Activated naive CD4-positive, alpha-beta T cell treated with anti-CD3 and anti-CD28 coated beads, Interleukin-2, amount 10 ng/mL, durations not matched to agents 7 days and 5 days (primary cell): ENCODE data around the gene PCDH9.
"Not testable (repeated sequence)": the region's sequence is repeated elsewhere in the genome, so short reads cannot be mapped to it uniquely, and the experiment has no call there.

Experiments
- CTCF ChIA-PET: fragments of 350-600 bp; sonication (Branson Sonifier 250); formaldehyde crosslinking; loops from one replicate; lab custom pipeline; 2021; ENCODE audit warnings: antibody characterized with exemption; lab: Charles Lee
- DNase-seq: peaks from one replicate; pipeline ENCODE4 v3.0.0-alpha.2; 2020
- H3K27ac Mint-ChIP-seq: one replicate; pipeline ENCODE4 v1.8.0; 2021; ENCODE audit warnings: mild to moderate bottlenecking, moderate library complexity, mixed read lengths
- H3K27me3 Mint-ChIP-seq: one replicate; pipeline ENCODE4 v1.8.0; 2021; ENCODE audit warnings: mild to moderate bottlenecking, mixed read lengths
- H3K36me3 Mint-ChIP-seq: one replicate; pipeline ENCODE4 v1.8.0; 2021; ENCODE audit warnings: mixed read lengths
- H3K4me1 Mint-ChIP-seq: one replicate; pipeline ENCODE4 v1.8.0; 2021; ENCODE audit warnings: mixed read lengths
- H3K4me3 Mint-ChIP-seq: one replicate; pipeline ENCODE4 v1.8.0; 2021; ENCODE audit warnings: mild to moderate bottlenecking, moderate library complexity, mixed read lengths
- H3K9me3 Mint-ChIP-seq: one replicate; pipeline ENCODE4 v1.8.0; 2021; ENCODE audit warnings: mixed read lengths

PCDH9 gene

DNA sequence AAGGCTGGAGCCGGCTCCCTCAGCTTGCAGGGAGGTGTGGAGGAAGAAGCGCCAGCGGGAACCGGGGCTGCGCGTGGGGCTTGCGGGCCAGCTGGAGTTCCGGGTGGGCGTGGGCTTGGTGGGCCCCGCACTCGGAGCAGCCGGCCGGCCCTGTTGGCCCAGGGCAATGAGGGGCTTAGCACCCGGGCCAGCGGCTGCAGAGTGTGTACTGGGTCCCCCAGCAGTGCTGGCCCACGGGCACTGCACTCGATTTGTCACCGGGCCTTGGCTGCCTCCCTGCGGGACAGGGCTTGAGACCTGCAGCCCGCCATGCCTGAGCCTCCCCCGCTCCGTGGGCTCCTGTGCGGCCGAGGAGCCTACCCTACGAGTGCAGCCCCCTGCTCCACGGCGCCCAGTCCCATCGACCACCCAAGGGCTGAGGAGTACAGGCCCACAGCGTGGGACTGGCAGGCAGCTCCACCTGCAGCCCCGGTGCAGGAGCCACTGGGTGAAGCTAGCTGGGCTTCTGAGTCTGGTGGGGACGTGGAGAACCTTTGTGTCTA is 608.2 kb downstream of the PCDH9 start:
- H3K4me1 Mint-ChIP-seq, H3K4me3 Mint-ChIP-seq, H3K36me3 Mint-ChIP-seq, H3K27me3 Mint-ChIP-seq, DNase-seq, CTCF ChIA-PET, H3K27ac Mint-ChIP-seq, H3K9me3 Mint-ChIP-seq: not testable (repeated sequence)

- Mint-ChIP-seq H3K4me1 (no peaks in the 10 kb centered on the region), H3K36me3 (no peaks in the 10 kb centered on the region), H3K27me3 (no peaks in the 10 kb centered on the region), H3K27ac (no peak overlapping the region), H3K4me3 (no peak overlapping the region), H3K9me3 (peaks cover 5% of the 10 kb centered on the region)
- CTCF ChIA-PET = interaction anchor here (0.6 kb wide), 1 partner anchor 19 kb away, joined by 3 read pairs; no protein-coding TSS in a partner anchor
- no peak for DNase-seq
These were observed 611.4 kb downstream of the PCDH9 start for GRCh38 chr13:66618702-66619101.

GRCh38 chr13:66617786-66618185 is 612.4 kb downstream of the PCDH9 start:
- no peaks in the 10 kb centered on the region for H3K36me3 Mint-ChIP-seq
- CTCF ChIA-PET = no interaction called here
- H3K4me1 Mint-ChIP-seq = no peaks in the 10 kb centered on the region

DNA sequence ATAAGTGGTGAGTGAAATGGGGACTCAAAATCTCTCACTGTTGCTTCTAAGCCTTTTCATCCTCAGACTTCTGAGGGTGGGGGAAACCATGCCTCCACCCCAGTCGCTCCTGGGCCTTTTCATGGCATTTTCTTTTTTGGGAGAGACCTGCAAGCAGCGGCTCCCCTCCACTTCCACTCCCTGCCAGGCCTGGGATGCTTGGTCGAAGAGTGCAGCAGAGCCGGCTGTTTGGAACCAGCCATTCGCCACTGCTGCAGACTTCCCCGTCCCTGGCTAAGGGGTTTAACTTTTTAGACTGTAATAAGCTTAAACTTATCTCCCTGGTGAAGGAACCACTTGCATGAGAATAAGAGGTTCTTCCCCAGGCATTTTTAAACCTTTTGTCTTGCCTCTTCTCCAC is 617.2 kb downstream of the PCDH9 start:
- Mint-ChIP-seq H3K9me3 (no peaks in the 10 kb centered on the region), H3K4me1 (no peaks in the 10 kb centered on the region), H3K36me3 (no peaks in the 10 kb centered on the region), H3K27me3 (no peaks in the 10 kb centered on the region), H3K27ac (no peak overlapping the region), H3K4me3 (no peak overlapping the region)
- CTCF ChIA-PET = no interaction called here
- DNase-seq = no peak

More at GRCh38 chr13:66617786-66618185, 612.4 kb downstream of the PCDH9 start:
- Mint-ChIP-seq H3K9me3 (peaks cover 3% of the 10 kb centered on the region), H3K27ac (no peak overlapping the region), H3K4me3 (no peak overlapping the region), H3K27me3 (no peaks in the 10 kb centered on the region)
- no peak for DNase-seq

GRCh38 chr13:66586489-66586888 is 643.6 kb downstream of the PCDH9 start:
- Mint-ChIP-seq H3K4me1 (no peaks in the 10 kb centered on the region), H3K27ac (no peak overlapping the region), H3K4me3 (no peak overlapping the region), H3K9me3 (no peaks in the 10 kb centered on the region), H3K36me3 (no peaks in the 10 kb centered on the region), H3K27me3 (no peaks in the 10 kb centered on the region)
- CTCF ChIA-PET = no interaction called here
- DNase-seq = no peak

DNA sequence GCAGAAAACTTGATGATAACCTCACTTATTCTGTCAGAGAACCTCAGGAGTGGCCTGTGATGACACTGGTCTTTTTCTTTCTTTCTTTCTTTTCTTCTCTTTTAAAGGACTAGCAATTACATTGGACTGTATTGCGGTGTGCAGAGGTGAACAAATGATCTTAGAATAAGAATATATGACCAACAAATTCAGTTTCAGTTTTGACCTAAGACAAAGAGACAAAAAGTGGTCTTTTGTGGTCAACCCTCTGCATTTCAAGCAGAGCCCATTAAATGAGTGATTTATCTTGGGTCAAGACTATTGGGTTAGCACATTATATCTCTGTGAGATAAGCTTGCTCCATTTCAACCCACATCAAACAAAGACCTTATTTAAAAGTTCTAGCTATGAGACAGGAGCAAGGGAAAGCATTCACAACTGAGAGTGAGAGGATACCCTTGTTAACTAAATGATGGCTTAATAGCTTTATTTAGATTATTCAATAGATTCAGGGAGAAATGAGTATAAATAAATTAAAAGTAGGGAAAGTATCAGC is 644.4 kb downstream of the PCDH9 start:
- H3K36me3 Mint-ChIP-seq = no peaks in the 10 kb centered on the region
- no peaks in the 10 kb centered on the region for H3K27me3 Mint-ChIP-seq

GRCh38 chr13:66581675-66582074 is 648.5 kb downstream of the PCDH9 start:
- DNase-seq = no peak
- Mint-ChIP-seq H3K4me1 (no peaks in the 10 kb centered on the region), H3K9me3 (no peaks in the 10 kb centered on the region), H3K36me3 (no peaks in the 10 kb centered on the region), H3K27ac (no peak overlapping the region), H3K27me3 (no peaks in the 10 kb centered on the region), H3K4me3 (no peak overlapping the region)
- CTCF ChIA-PET = no interaction called here

More for the DNA sequence above, 644.4 kb downstream of the PCDH9 start:
- Mint-ChIP-seq H3K4me1 (no peaks in the 10 kb centered on the region), H3K27ac (no peak overlapping the region), H3K9me3 (no peaks in the 10 kb centered on the region), H3K4me3 (no peak overlapping the region)
- CTCF ChIA-PET = no interaction called here
- no peak for DNase-seq

GRCh38 chr13:66578305-66578704 is 651.8 kb downstream of the PCDH9 start:
- H3K36me3 Mint-ChIP-seq = no peaks in the 10 kb centered on the region
- no peaks in the 10 kb centered on the region for H3K4me1 Mint-ChIP-seq
- no peak for DNase-seq
- H3K9me3 Mint-ChIP-seq = no peaks in the 10 kb centered on the region
- H3K27ac Mint-ChIP-seq = no peak overlapping the region
- H3K27me3 Mint-ChIP-seq = no peaks in the 10 kb centered on the region
- CTCF ChIA-PET = no interaction called here
- no peak overlapping the region for H3K4me3 Mint-ChIP-seq

- Mint-ChIP-seq H3K36me3 (no peaks in the 10 kb centered on the region), H3K4me3 (no peak overlapping the region), H3K27me3 (no peaks in the 10 kb centered on the region), H3K9me3 (no peaks in the 10 kb centered on the region), H3K4me1 (no peaks in the 10 kb centered on the region), H3K27ac (no peak overlapping the region)
- CTCF ChIA-PET = no interaction called here
- DNase-seq = no peak
These were observed 652.8 kb downstream of the PCDH9 start for GRCh38 chr13:66577358-66577757.

GRCh38 chr13:66576381-66576780 is 653.8 kb downstream of the PCDH9 start:
- H3K27ac Mint-ChIP-seq = no peak overlapping the region
- H3K9me3 Mint-ChIP-seq = no peaks in the 10 kb centered on the region
- H3K4me1 Mint-ChIP-seq = no peaks in the 10 kb centered on the region
- no peak overlapping the region for H3K4me3 Mint-ChIP-seq
- no peaks in the 10 kb centered on the region for H3K36me3 Mint-ChIP-seq
- CTCF ChIA-PET = no interaction called here
- no peaks in the 10 kb centered on the region for H3K27me3 Mint-ChIP-seq
- no peak for DNase-seq

DNA sequence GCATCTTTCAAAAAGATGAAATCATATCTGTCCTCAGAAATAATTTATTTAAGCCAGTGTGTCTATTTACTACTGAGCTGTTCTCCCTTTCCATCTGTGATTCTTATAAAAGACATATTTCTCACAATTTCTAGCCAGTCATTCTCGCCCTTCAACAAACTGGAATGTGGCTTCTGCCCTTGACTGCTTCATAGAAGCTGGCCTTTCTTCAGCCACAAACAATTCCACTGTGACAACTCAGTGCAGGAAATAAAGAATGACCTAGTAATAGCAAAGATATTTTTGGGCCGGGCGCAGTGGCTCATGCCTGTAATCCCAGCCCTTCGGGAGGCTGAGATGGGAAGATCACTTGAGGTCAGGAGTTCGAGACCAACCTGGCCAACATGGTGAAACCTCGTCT is 655.5 kb downstream of the PCDH9 start:
- Mint-ChIP-seq H3K9me3 (no peaks in the 10 kb centered on the region), H3K27me3 (no peaks in the 10 kb centered on the region), H3K4me1 (no peaks in the 10 kb centered on the region), H3K27ac (no peak overlapping the region), H3K4me3 (no peak overlapping the region), H3K36me3 (no peaks in the 10 kb centered on the region)
- CTCF ChIA-PET = no interaction called here
- DNase-seq = no peak

DNA sequence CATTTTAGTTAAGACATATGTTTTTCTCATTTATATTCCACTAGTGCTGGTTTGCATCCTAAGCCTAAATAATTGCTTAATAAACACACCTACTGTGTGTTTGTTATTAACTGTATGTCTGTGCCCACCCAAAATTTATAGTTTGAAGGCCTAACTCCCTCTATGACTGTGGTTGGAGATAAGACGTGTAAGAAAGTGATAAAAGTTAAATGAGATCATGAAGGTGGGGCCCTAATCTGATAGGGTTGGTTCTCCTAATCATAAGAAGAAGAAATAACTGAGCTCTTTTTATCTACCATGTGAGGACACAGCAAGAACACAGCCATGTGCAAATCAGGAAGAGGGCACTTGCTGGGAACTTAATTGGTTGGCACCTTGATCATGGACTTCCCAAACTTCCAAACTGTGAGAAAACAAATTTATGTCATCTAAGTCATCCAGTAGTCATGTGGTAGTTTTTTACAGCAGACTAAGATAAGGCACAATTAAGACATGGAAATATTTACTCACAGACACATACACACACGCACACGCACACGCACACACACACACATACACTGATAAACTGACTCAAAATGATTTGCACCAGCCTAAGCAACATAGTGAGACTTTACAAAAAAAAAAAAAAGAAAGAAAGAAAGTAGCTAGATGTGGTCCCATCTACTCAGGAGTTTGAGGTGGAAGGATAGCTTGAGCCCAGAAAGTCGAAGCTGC is 662.1 kb downstream of the PCDH9 start:
- CTCF ChIA-PET = no interaction called here
- no peak overlapping the region for H3K27ac Mint-ChIP-seq

GRCh38 chr13:66565279-66565678 is 664.9 kb downstream of the PCDH9 start:
- no peaks in the 10 kb centered on the region for H3K36me3 Mint-ChIP-seq
- peaks cover 4% of the 10 kb centered on the region for H3K9me3 Mint-ChIP-seq
- H3K4me3 Mint-ChIP-seq = no peak overlapping the region
- no peak for DNase-seq
- H3K27ac Mint-ChIP-seq = no peak overlapping the region
- H3K27me3 Mint-ChIP-seq = no peaks in the 10 kb centered on the region
- CTCF ChIA-PET = no interaction called here
- H3K4me1 Mint-ChIP-seq = no peaks in the 10 kb centered on the region

More for the DNA sequence above, 662.1 kb downstream of the PCDH9 start:
- DNase-seq = no peak
- Mint-ChIP-seq H3K4me3 (no peak overlapping the region), H3K27me3 (no peaks in the 10 kb centered on the region), H3K36me3 (no peaks in the 10 kb centered on the region), H3K9me3 (no peaks in the 10 kb centered on the region), H3K4me1 (no peaks in the 10 kb centered on the region)

GRCh38 chr13:66563076-66563475 is 667.1 kb downstream of the PCDH9 start:
- DNase-seq = no peak
- no peaks in the 10 kb centered on the region for H3K36me3 Mint-ChIP-seq
- peaks cover 4% of the 10 kb centered on the region for H3K9me3 Mint-ChIP-seq
- H3K27ac Mint-ChIP-seq = no peak overlapping the region
- CTCF ChIA-PET = no interaction called here
- H3K4me1 Mint-ChIP-seq = no peaks in the 10 kb centered on the region
- H3K4me3 Mint-ChIP-seq = no peak overlapping the region
- no peaks in the 10 kb centered on the region for H3K27me3 Mint-ChIP-seq

DNA sequence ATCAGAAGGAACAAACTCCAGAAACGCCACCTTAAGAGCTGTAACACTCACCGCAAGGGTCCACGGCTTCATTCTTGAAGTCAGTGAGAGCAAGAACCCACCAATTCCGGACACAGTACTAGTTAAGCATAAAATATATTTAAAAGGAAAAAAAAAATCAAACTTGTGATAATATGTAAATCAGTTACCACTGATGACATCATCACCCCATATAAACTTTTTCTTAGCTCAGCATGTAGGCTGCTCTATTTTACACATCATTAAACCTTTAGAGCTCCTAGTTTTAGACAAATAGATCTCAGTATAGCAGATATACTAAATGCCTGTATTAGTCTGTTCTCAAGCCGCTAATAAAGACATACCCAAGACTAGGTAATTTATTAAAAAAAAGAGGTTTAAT is 668.1 kb downstream of the PCDH9 start:
- no peak overlapping the region for H3K27ac Mint-ChIP-seq
- no peaks in the 10 kb centered on the region for H3K4me1 Mint-ChIP-seq
- no peak for DNase-seq
- CTCF ChIA-PET = no interaction called here
- no peaks in the 10 kb centered on the region for H3K36me3 Mint-ChIP-seq
- no peak overlapping the region for H3K4me3 Mint-ChIP-seq
- H3K27me3 Mint-ChIP-seq = no peaks in the 10 kb centered on the region
- peaks cover 4% of the 10 kb centered on the region for H3K9me3 Mint-ChIP-seq
